OCI-LY1 (cell line): ENCODE measurements around the gene DDHD1.
"Not testable (repeated sequence)": the region's sequence is repeated elsewhere in the genome, so short reads cannot be mapped to it uniquely, and the experiment has no call there.

Source experiments
- EZH2 ChIP-seq: fragments of 200-600 bp; sonication (generic), shearing (Covaris generic); IDR thresholded peaks from 2 replicates; pipeline ENCODE4 v1.8.0; 2017; ENCODE audit warnings: borderline replicate concordance, mixed run types, mild to moderate bottlenecking, antibody characterized with exemption, low read length, moderate library complexity, mixed read lengths
- TF ChIP-seq, protein P1 (sequence below): fragments of 200-600 bp; sonication (generic), shearing (Covaris generic); IDR thresholded peaks from 2 replicates; pipeline ENCODE4 v1.5.1; 2017; ENCODE audit warnings: mild to moderate bottlenecking, antibody characterized with exemption, low read length, moderate library complexity, mixed read lengths

DNA sequence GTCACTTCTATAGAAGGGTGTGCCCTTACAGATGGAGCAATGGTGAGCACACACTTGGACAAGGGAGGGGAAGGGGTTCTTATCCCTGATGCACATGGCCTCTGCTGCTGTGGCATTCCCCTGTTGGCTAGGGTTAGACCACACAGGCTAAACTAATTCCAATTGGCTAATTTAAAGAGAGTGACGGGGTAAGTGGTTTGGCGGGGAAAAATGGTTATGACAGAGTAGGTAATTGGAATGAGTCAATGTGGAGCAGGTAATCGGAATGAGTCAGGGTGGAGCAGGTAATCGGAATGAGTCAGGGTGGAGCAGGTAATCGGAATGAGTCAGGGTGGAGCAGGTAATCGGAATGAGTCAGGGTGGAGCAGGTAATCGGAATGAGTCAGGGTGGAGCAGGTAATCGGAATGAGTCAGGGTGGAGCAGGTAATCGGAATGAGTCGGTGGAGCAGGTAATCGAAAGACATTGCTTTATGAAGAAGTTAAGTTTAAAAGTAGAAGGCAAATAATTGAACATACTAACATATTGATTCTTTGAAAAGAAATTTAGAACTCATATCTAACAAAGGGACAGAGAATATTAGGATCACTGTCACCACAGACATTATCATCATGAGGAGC, 28.4 kb upstream of the DDHD1 start:
- TF ChIP-seq, protein P1, sequence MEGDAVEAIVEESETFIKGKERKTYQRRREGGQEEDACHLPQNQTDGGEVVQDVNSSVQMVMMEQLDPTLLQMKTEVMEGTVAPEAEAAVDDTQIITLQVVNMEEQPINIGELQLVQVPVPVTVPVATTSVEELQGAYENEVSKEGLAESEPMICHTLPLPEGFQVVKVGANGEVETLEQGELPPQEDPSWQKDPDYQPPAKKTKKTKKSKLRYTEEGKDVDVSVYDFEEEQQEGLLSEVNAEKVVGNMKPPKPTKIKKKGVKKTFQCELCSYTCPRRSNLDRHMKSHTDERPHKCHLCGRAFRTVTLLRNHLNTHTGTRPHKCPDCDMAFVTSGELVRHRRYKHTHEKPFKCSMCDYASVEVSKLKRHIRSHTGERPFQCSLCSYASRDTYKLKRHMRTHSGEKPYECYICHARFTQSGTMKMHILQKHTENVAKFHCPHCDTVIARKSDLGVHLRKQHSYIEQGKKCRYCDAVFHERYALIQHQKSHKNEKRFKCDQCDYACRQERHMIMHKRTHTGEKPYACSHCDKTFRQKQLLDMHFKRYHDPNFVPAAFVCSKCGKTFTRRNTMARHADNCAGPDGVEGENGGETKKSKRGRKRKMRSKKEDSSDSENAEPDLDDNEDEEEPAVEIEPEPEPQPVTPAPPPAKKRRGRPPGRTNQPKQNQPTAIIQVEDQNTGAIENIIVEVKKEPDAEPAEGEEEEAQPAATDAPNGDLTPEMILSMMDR: not testable (repeated sequence)
- TF ChIP-seq EZH2: not testable (repeated sequence)
